Osteocyte (in vitro differentiated cells): ENCODE data around the gene HIBADH. TPM values are rescaled to one million over a fixed set of nuclear protein-coding genes. Genes with fewer than 3 reads are reported as not detected.
"Not testable (repeated sequence)": the region's sequence is repeated elsewhere in the genome, so short reads cannot be mapped to it uniquely, and the experiment has no call there.

Experiments
- DNase-seq: peaks from one replicate; pipeline ENCODE4 v3.0.0; 2021; ENCODE audit warnings: mixed read lengths; ENCODE audit not compliant: unreplicated experiment; ENCODE audit errors: extremely low spot score
- H3K27ac Mint-ChIP-seq: one replicate; pipeline ENCODE4 v1.8.0; 2021; ENCODE audit warnings: mild to moderate bottlenecking, mixed read lengths; ENCODE audit not compliant: unreplicated experiment
- H3K27me3 Mint-ChIP-seq: one replicate; pipeline ENCODE4 v1.8.0; 2021; ENCODE audit warnings: mixed read lengths; ENCODE audit not compliant: unreplicated experiment
- H3K36me3 Mint-ChIP-seq: one replicate; pipeline ENCODE4 v1.8.0; 2021; ENCODE audit warnings: mixed read lengths; ENCODE audit not compliant: unreplicated experiment
- H3K4me1 Mint-ChIP-seq: one replicate; pipeline ENCODE4 v1.8.0; 2021; ENCODE audit warnings: mixed read lengths; ENCODE audit not compliant: unreplicated experiment
- H3K4me3 Mint-ChIP-seq: one replicate; pipeline ENCODE4 v1.8.0; 2021; ENCODE audit warnings: mild to moderate bottlenecking, moderate library complexity, mixed read lengths; ENCODE audit not compliant: unreplicated experiment
- H3K9me3 Mint-ChIP-seq: one replicate; pipeline ENCODE4 v1.8.0; 2021; ENCODE audit warnings: mixed read lengths; ENCODE audit not compliant: unreplicated experiment
- CTCF ChIP-seq: fragments of 200-600 bp; sonication (generic); IDR thresholded peaks from 2 replicates; pipeline ENCODE4 v1.5.0; 2021; ENCODE audit warnings: antibody characterized with exemption, mild to moderate bottlenecking, moderate library complexity
- total RNA-seq: library from RNA; stranded (reverse); gene quantifications from 2 replicates; pipeline ENCODE4 v1.2.1, GENCODE V29; 2021

Gene HIBADH
- total RNA-seq, 1 donor from 2014 or later: 31.9 TPM

- Mint-ChIP-seq H3K9me3 (no peaks in the 10 kb centered on the region), H3K4me3 (peak overlapping the region; percentile 47)
These were observed 21.7 kb downstream of the HIBADH start for GRCh38 chr7:27640884-27641574.

GRCh38 chr7:27639851-27640250, 22.8 kb downstream of the HIBADH start:
- Mint-ChIP-seq H3K27me3 (no peaks in the 10 kb centered on the region), H3K4me1 (peaks cover 62% of the 10 kb centered on the region), H3K27ac (no peak overlapping the region), H3K9me3 (no peaks in the 10 kb centered on the region), H3K36me3 (peaks cover 8% of the 10 kb centered on the region), H3K4me3 (no peak overlapping the region)
- no peak for TF ChIP-seq CTCF
- DNase-seq: no peak

More at GRCh38 chr7:27640884-27641574, 21.7 kb downstream of the HIBADH start:
- peaks cover 8% of the 10 kb centered on the region for H3K36me3 Mint-ChIP-seq
- TF ChIP-seq CTCF: no peak
- H3K27ac Mint-ChIP-seq: peak overlapping the region; percentile 86
- no peaks in the 10 kb centered on the region for H3K27me3 Mint-ChIP-seq
- DNase-seq: no peak
- H3K4me1 Mint-ChIP-seq: peaks cover 63% of the 10 kb centered on the region

GRCh38 chr7:27639048-27639447, 23.6 kb downstream of the HIBADH start:
- H3K4me1 Mint-ChIP-seq: peaks cover 60% of the 10 kb centered on the region
- not testable (repeated sequence) for H3K27me3 Mint-ChIP-seq, H3K4me3 Mint-ChIP-seq, H3K9me3 Mint-ChIP-seq, H3K27ac Mint-ChIP-seq, DNase-seq
- peaks cover 11% of the 10 kb centered on the region for H3K36me3 Mint-ChIP-seq

GRCh38 chr7:27636326-27637006, 26.2 kb downstream of the HIBADH start:
- Mint-ChIP-seq H3K27ac (peak overlapping the region; percentile 59), H3K4me3 (no peak overlapping the region), H3K36me3 (peaks cover 19% of the 10 kb centered on the region), H3K4me1 (peaks cover 43% of the 10 kb centered on the region), H3K27me3 (no peaks in the 10 kb centered on the region), H3K9me3 (no peaks in the 10 kb centered on the region)
- TF ChIP-seq CTCF: no peak
- no peak for DNase-seq

GRCh38 chr7:27635728-27636127, 27.0 kb downstream of the HIBADH start:
- Mint-ChIP-seq H3K9me3 (no peaks in the 10 kb centered on the region), H3K4me3 (no peak overlapping the region), H3K27ac (no peak overlapping the region), H3K4me1 (peaks cover 36% of the 10 kb centered on the region), H3K27me3 (no peaks in the 10 kb centered on the region), H3K36me3 (peaks cover 19% of the 10 kb centered on the region)
- DNase-seq: no peak
- no peak for TF ChIP-seq CTCF
